Measurements from ENCODE around the gene SLC28A3.

DNA sequence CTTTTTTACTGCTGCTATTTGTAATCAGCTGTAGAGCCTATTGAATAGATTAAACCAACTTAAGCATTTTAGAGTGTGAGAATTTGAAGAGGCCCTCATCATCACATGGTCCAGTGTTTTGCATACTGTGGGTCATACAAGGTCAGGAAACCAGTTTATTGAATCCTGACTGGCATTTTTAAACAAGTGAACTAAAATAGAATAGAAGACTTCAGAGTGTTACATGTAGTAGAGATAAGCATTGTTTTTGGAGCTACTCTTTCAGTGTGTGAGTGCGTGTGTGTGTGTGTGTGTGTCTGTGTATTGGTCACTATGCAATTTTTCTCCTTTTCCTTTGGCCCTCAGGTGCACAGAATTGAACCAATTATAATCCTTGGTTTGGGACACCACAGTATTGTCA lies 114.4 kb downstream of the SLC28A3 start:
- TF ChIP-seq TAF1 (IDR thresholded peaks at IDR 0.05; ENCODE audit: borderline replicate concordance, insufficient read depth, low read length) = no peak
- TF ChIP-seq, protein P1, sequence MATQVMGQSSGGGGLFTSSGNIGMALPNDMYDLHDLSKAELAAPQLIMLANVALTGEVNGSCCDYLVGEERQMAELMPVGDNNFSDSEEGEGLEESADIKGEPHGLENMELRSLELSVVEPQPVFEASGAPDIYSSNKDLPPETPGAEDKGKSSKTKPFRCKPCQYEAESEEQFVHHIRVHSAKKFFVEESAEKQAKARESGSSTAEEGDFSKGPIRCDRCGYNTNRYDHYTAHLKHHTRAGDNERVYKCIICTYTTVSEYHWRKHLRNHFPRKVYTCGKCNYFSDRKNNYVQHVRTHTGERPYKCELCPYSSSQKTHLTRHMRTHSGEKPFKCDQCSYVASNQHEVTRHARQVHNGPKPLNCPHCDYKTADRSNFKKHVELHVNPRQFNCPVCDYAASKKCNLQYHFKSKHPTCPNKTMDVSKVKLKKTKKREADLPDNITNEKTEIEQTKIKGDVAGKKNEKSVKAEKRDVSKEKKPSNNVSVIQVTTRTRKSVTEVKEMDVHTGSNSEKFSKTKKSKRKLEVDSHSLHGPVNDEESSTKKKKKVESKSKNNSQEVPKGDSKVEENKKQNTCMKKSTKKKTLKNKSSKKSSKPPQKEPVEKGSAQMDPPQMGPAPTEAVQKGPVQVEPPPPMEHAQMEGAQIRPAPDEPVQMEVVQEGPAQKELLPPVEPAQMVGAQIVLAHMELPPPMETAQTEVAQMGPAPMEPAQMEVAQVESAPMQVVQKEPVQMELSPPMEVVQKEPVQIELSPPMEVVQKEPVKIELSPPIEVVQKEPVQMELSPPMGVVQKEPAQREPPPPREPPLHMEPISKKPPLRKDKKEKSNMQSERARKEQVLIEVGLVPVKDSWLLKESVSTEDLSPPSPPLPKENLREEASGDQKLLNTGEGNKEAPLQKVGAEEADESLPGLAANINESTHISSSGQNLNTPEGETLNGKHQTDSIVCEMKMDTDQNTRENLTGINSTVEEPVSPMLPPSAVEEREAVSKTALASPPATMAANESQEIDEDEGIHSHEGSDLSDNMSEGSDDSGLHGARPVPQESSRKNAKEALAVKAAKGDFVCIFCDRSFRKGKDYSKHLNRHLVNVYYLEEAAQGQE (IDR thresholded peaks at IDR 0.05; ENCODE audit: insufficient read depth in 1 of 2, low read depth in 2 of 2, low read length in 2 of 2) = no peak
- no peak for TF ChIP-seq SIN3A (IDR thresholded peaks at IDR 0.05; ENCODE audit: borderline replicate concordance, insufficient read depth, low read length)
- no peak for TF ChIP-seq POLR2AphosphoS5 (IDR thresholded peaks at IDR 0.05; ENCODE audit: low read depth, low read length)
- no peak for TF ChIP-seq FOXP2 (optimal IDR thresholded peaks at IDR 0.05; ENCODE audit: borderline replicate concordance, extremely low read depth, extremely low read length, insufficient read depth)

All from PFSK-1 (cell line).